IMR-90 (cell line): Measurements from ENCODE around the gene FDPS. TPM values are rescaled to one million over a fixed set of nuclear protein-coding genes. Genes with fewer than 3 reads are reported as not detected.

Experiments
- ATAC-seq: fragments of 200-7000 bp; cut with Tn5 transposase; 2 replicates; pipeline ENCODE4 v1.9.1; 2020; ENCODE audit warnings: low read depth, mild to moderate bottlenecking, moderate library complexity
- BruUV-seq: library from RNA; stranded (reverse); fragments of 400-500 nt; replicated peaks from 2 replicates; lab custom pipeline; 2021; lab: Mats Ljungman, UMichigan
- CTCF ChIA-PET: fragments of 300-600 bp; formaldehyde crosslinking; extraction: SDS; loops from one replicate; lab custom pipeline; 2021; ENCODE audit warnings: antibody characterized with exemption; lab: Yijun Ruan, JAX
- POLR2A ChIA-PET: fragments of 300-600 bp; sonication (Branson Sonifier 250); formaldehyde crosslinking; loops from one replicate; lab custom pipeline; 2022; ENCODE audit warnings: antibody characterized with exemption; ENCODE audit not compliant: unreplicated experiment; lab: Charles Lee
- DNase-seq: peaks from one replicate; pipeline ENCODE4 v3.0.0; 2013
- H2AFZ ChIP-seq: replicated peaks from 2 replicates; pipeline ENCODE3; 2013; ENCODE audit warnings: low read length, mild to moderate bottlenecking; ENCODE audit not compliant: poor library complexity
- H2AK5ac ChIP-seq: 2 replicates; pipeline ENCODE4 v1.6.1; 2013; ENCODE audit warnings: low read depth, low read length, inconsistent platforms
- H2AK9ac ChIP-seq: replicated peaks from 2 replicates; pipeline ENCODE3; 2013; ENCODE audit warnings: mild to moderate bottlenecking, low read depth, low read length, moderate library complexity; ENCODE audit not compliant: poor library complexity
- H2BK120ac ChIP-seq: 2 replicates; pipeline ENCODE4 v1.6.1; 2013; ENCODE audit warnings: low read depth, low read length, inconsistent platforms
- H2BK15ac ChIP-seq: 3 replicates; pipeline ENCODE4 v1.6.1; 2013; ENCODE audit warnings: low read depth, low read length, inconsistent platforms
- H2BK20ac ChIP-seq: 2 replicates; pipeline ENCODE4 v1.6.1; 2013; ENCODE audit warnings: low read depth, mild to moderate bottlenecking, inconsistent platforms, low read length, moderate library complexity
- H2BK5ac ChIP-seq: 2 replicates; pipeline ENCODE4 v1.6.1; 2013; ENCODE audit warnings: mild to moderate bottlenecking, low read depth, low read length, inconsistent platforms; ENCODE audit not compliant: poor library complexity, severe bottlenecking
- H3K14ac ChIP-seq: replicated peaks from 2 replicates; pipeline ENCODE4 v1.6.1; 2013; ENCODE audit warnings: low read depth, low read length, inconsistent platforms
- H3K18ac ChIP-seq: 2 replicates; pipeline ENCODE4 v1.6.1; 2013; ENCODE audit warnings: low read depth, low read length, control low read depth
- H3K23ac ChIP-seq: 2 replicates; pipeline ENCODE4 v1.6.1; 2013; ENCODE audit warnings: low read depth, low read length, inconsistent platforms
- H3K27ac ChIP-seq: 2 replicates; pipeline ENCODE4 v1.5.1; 2013; ENCODE audit warnings: mild to moderate bottlenecking, control low read depth, low read length; ENCODE audit not compliant: insufficient read depth
- H3K27me3 ChIP-seq: 2 replicates; pipeline ENCODE4 v1.6.1; 2013; ENCODE audit warnings: low read length; ENCODE audit not compliant: control insufficient read depth, insufficient read depth
- H3K36me3 ChIP-seq: 2 replicates; pipeline ENCODE4 v1.6.1; 2013; ENCODE audit warnings: low read length, mixed read lengths; ENCODE audit not compliant: control insufficient read depth, insufficient read depth
- H3K4ac ChIP-seq: 2 replicates; pipeline ENCODE4 v1.6.1; 2013; ENCODE audit warnings: low read depth, low read length, inconsistent platforms
- H3K4me1 ChIP-seq: 2 replicates; pipeline ENCODE4 v1.6.1; 2013; ENCODE audit warnings: low read length, mixed read lengths; ENCODE audit not compliant: control insufficient read depth, insufficient read depth
- H3K4me2 ChIP-seq: 2 replicates; pipeline ENCODE4 v1.6.1; 2013; ENCODE audit warnings: low read depth, mild to moderate bottlenecking, control low read depth, low read length, moderate library complexity
- H3K4me3 ChIP-seq: 2 replicates; pipeline ENCODE4 v1.5.1; 2013; ENCODE audit warnings: low read depth, mild to moderate bottlenecking, control low read depth, low read length, moderate library complexity; ENCODE audit not compliant: insufficient read depth
- H3K56ac ChIP-seq: 2 replicates; pipeline ENCODE4 v1.6.1; 2013; ENCODE audit warnings: low read length, inconsistent platforms; ENCODE audit not compliant: insufficient read depth; ENCODE audit errors: extremely low read depth
- H3K79me1 ChIP-seq, 2 experiments: 2 replicates each; pipeline ENCODE4 v1.6.1; 2013; ENCODE audit warnings: low read length in 2 of 2, inconsistent platforms in 1 of 2, low read depth in 1 of 2
- H3K9ac ChIP-seq: 2 replicates; pipeline ENCODE4 v1.6.1; 2013; ENCODE audit warnings: low read depth, low read length, control low read depth
- H3K9me1 ChIP-seq: 2 replicates; pipeline ENCODE4 v1.6.1; 2013; ENCODE audit warnings: low read length, inconsistent platforms; ENCODE audit not compliant: insufficient read depth
- H3K9me3 ChIP-seq: 2 replicates; pipeline ENCODE4 v1.6.1; 2013; ENCODE audit warnings: low read length; ENCODE audit not compliant: control insufficient read depth, insufficient read depth
- H4K20me1 ChIP-seq: 2 replicates; pipeline ENCODE4 v1.6.1; 2013; ENCODE audit warnings: low read length, inconsistent platforms; ENCODE audit not compliant: insufficient read depth
- H4K5ac ChIP-seq: 2 replicates; pipeline ENCODE4 v1.6.1; 2013; ENCODE audit warnings: mild to moderate bottlenecking, low read depth, low read length, control low read depth
- H4K8ac ChIP-seq, 2 experiments: 2 replicates each; pipeline ENCODE4 v1.6.1; 2013; ENCODE audit warnings: low read depth in 2 of 2, low read length in 2 of 2, control low read depth in 1 of 2, inconsistent platforms in 1 of 2
- H4K91ac ChIP-seq: 2 replicates; pipeline ENCODE4 v1.6.1; 2013; ENCODE audit warnings: low read depth, low read length, inconsistent platforms; ENCODE audit not compliant: insufficient read depth
- CEBPB ChIP-seq: IDR thresholded peaks from 2 replicates; pipeline ENCODE4 v1.6.1; 2012; ENCODE audit warnings: low read depth, low read length, improper control_type of control experiment
- CHD1 ChIP-seq: IDR thresholded peaks from 2 replicates; pipeline ENCODE4 v1.6.1; 2012; ENCODE audit warnings: low read depth, low read length, improper control_type of control experiment
- FOS ChIP-seq: fragments of 150-350 bp; IDR thresholded peaks from 2 replicates; pipeline ENCODE4 v1.6.1; 2016; ENCODE audit warnings: low read depth, low read length
- MAFK ChIP-seq: IDR thresholded peaks from 2 replicates; pipeline ENCODE4 v1.6.1; 2012; ENCODE audit warnings: low read depth, low read length, improper control_type of control experiment
- MXI1 ChIP-seq: IDR thresholded peaks from 2 replicates; pipeline ENCODE4 v1.6.1; 2012; ENCODE audit warnings: low read depth, mild to moderate bottlenecking, low read length, moderate library complexity, borderline replicate concordance
- NFE2L2 ChIP-seq: fragments of 150-350 bp; IDR thresholded peaks from 2 replicates; pipeline ENCODE4 v1.6.1; 2016; ENCODE audit warnings: low read depth, mild to moderate bottlenecking, low read length
- RCOR1 ChIP-seq: IDR thresholded peaks from 2 replicates; pipeline ENCODE4 v1.6.1; 2012; ENCODE audit warnings: mild to moderate bottlenecking, low read length, improper control_type of control experiment; ENCODE audit not compliant: insufficient replicate concordance
- RFX5 ChIP-seq: IDR thresholded peaks from 2 replicates; pipeline ENCODE4 v1.8.0; 2012; ENCODE audit warnings: low read depth, mild to moderate bottlenecking, low read length, moderate library complexity
- WGBS, 2 experiments: methylation state at CpG; one replicate each; pipeline versions ENCODE4 v1.1.5 to v1.1.7; 2013; ENCODE audit warnings: missing lambda C conversion rate in 2 of 2; ENCODE audit not compliant: insufficient read length in 1 of 2; ENCODE audit errors: extremely low coverage in 2 of 2; 5-methylcytosine and 5-hydroxymethylcytosine counted together
- dilution Hi-C: fragments of 300-500 bp; cut with HindIII; formaldehyde crosslinking; loops from one replicate; pipeline ENCODE4 v1.14.3; 2018; ENCODE audit warnings: low sequenced_read_pairs; ENCODE audit not compliant: unreplicated experiment
- in situ Hi-C: fragments of 300-500 bp; cut with MboI; formaldehyde crosslinking; loops from 3 replicates; pipeline ENCODE4 v1.14.3; 2019; ENCODE audit warnings: low sequenced_read_pairs, inconsistent platforms, mixed read lengths
- intact Hi-C: fragments of 100-400 bp; cut with micrococcal nuclease; formaldehyde crosslinking; loops from 2 replicates; pipeline ENCODE4 v1.10.0; 2022
- polyA plus RNA-seq, 3 experiments: library from polyadenylated mRNA; depleted of rRNA; stranded (reverse); fragments of >200 nt; gene quantifications; 2 replicates each; pipeline ENCODE4 v1.2.3, GENCODE V29; 2012; ENCODE audit warnings: low replicate concordance in 1 of 3
- total RNA-seq: library from RNA; depleted of rRNA; stranded (reverse); fragments of >200 nt; gene quantifications from 2 replicates; pipeline ENCODE4 v1.2.3, GENCODE V29; 2012
- TF ChIP-seq, protein P1 (sequence below): conservative IDR thresholded peaks from 2 replicates; pipeline ENCODE4 v1.5.1; 2012; ENCODE audit warnings: mild to moderate bottlenecking, low read depth, low read length, improper control_type of control experiment
- TF ChIP-seq, protein P2 (sequence below): fragments of 150-350 bp; IDR thresholded peaks from 2 replicates; pipeline ENCODE4 v1.6.1; 2017; ENCODE audit warnings: mild to moderate bottlenecking, antibody characterized with exemption, low read length, low read depth
- TF ChIP-seq, protein P3 (sequence below): fragments of 150-350 bp; IDR thresholded peaks from 2 replicates; pipeline ENCODE4 v1.6.1; 2016; ENCODE audit warnings: low read depth, mild to moderate bottlenecking, low read length, moderate library complexity, borderline replicate concordance

FDPS gene
- total and polyA plus RNA-seq, 2 of the 4 experiments (the other 2 are of a cell fraction), result 183 to 191 TPM

DNA sequence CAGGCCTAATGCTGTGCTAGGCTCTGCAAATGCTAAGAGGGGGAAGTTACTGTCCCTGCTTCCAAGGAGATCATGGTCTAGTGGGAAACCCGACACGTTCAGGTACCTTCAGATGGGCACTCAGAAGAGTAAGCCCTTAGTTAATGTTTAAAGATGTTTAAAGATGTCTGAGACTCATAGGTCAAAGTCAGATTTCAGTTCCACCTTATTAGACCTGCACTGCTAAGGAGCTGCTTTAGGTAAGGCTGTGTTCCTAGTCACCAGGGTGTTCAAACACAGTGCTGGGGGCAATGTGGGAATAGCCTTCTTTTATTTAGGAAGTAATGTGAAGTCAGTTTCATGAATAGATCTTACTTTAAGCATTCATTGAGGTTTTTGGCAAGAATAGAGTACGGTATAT, 8.3 kb downstream of the FDPS start:
- no peak overlapping the region for H3K4me3 ChIP-seq
- peaks cover 10% of the 10 kb centered on the region; the same call in 1 of the 2 replicates for H3K9me1 ChIP-seq

More for the DNA sequence above, 8.3 kb downstream of the FDPS start:
- H3K27ac ChIP-seq, result no peak overlapping the region
- CTCF ChIA-PET, result interaction anchor here (0.9 kb wide), 1 partner anchor 9 kb away, joined by 3 read pairs; no protein-coding TSS in a partner anchor
- no peak overlapping the region for H4K5ac ChIP-seq
- H3K23ac ChIP-seq, result no peak overlapping the region
- no peak overlapping the region for H2AK9ac ChIP-seq
- H2BK20ac ChIP-seq, result no peak overlapping the region
- no peak overlapping the region for H3K4me2 ChIP-seq
- no peak for DNase-seq
- H4K91ac ChIP-seq, result no peak overlapping the region
- no peak overlapping the region for H4K8ac ChIP-seq
- H3K14ac ChIP-seq, result no peak overlapping the region
- in situ Hi-C loops, result loop anchor here (5.0 kb wide), 1 partner anchor 40 kb away; the partner anchor contains the start of gene HCN3
- H2BK15ac ChIP-seq, result no peak overlapping the region
- H2BK5ac ChIP-seq, result no peak overlapping the region
- dilution Hi-C loops, result no loop called here
- no CpG with 5 or more reads among the region's 3 CpGs for WGBS, 2 experiments
- peaks cover 6% of the 10 kb centered on the region; the same call in 1 of the 2 replicates for H3K4me1 ChIP-seq
- no peak overlapping the region for H2AFZ ChIP-seq
- H3K79me1 ChIP-seq, result peaks cover 5 to 55% of the 10 kb centered on the region in 2 experiments
- H2BK120ac ChIP-seq, result no peak overlapping the region
- peaks cover 26% of the 10 kb centered on the region for H3K36me3 ChIP-seq
- no peak overlapping the region for H3K4ac ChIP-seq
- POLR2A ChIA-PET, result no interaction called here
- BruUV-seq, result no TSS peak
- no peak overlapping the region for H2AK5ac ChIP-seq
- H3K27me3 ChIP-seq, result no peaks in the 10 kb centered on the region
- intact Hi-C loops, result no loop called here
- no peaks in the 10 kb centered on the region for H3K9me3 ChIP-seq
- TF ChIP-seq, protein P1, sequence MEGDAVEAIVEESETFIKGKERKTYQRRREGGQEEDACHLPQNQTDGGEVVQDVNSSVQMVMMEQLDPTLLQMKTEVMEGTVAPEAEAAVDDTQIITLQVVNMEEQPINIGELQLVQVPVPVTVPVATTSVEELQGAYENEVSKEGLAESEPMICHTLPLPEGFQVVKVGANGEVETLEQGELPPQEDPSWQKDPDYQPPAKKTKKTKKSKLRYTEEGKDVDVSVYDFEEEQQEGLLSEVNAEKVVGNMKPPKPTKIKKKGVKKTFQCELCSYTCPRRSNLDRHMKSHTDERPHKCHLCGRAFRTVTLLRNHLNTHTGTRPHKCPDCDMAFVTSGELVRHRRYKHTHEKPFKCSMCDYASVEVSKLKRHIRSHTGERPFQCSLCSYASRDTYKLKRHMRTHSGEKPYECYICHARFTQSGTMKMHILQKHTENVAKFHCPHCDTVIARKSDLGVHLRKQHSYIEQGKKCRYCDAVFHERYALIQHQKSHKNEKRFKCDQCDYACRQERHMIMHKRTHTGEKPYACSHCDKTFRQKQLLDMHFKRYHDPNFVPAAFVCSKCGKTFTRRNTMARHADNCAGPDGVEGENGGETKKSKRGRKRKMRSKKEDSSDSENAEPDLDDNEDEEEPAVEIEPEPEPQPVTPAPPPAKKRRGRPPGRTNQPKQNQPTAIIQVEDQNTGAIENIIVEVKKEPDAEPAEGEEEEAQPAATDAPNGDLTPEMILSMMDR, result no peak
- TF ChIP-seq, protein P2, sequence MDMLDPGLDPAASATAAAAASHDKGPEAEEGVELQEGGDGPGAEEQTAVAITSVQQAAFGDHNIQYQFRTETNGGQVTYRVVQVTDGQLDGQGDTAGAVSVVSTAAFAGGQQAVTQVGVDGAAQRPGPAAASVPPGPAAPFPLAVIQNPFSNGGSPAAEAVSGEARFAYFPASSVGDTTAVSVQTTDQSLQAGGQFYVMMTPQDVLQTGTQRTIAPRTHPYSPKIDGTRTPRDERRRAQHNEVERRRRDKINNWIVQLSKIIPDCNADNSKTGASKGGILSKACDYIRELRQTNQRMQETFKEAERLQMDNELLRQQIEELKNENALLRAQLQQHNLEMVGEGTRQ, result no peak
- TF ChIP-seq CHD1 (no peak), FOS (no peak), NFE2L2 (no peak), RFX5 (no peak), MXI1 (no peak), RCOR1 (no peak), MAFK (no peak), CEBPB (no peak)
- TF ChIP-seq, protein P3, sequence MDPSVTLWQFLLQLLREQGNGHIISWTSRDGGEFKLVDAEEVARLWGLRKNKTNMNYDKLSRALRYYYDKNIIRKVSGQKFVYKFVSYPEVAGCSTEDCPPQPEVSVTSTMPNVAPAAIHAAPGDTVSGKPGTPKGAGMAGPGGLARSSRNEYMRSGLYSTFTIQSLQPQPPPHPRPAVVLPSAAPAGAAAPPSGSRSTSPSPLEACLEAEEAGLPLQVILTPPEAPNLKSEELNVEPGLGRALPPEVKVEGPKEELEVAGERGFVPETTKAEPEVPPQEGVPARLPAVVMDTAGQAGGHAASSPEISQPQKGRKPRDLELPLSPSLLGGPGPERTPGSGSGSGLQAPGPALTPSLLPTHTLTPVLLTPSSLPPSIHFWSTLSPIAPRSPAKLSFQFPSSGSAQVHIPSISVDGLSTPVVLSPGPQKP, result no peak
- no peak overlapping the region for H3K56ac ChIP-seq
- ATAC-seq, result no peak
- H3K9ac ChIP-seq, result no peak overlapping the region
- H4K20me1 ChIP-seq, result no peaks in the 10 kb centered on the region
- no peak overlapping the region for H3K18ac ChIP-seq
